GM19455 (cell line): ENCODE data around the gene IFT57.
A peak's percentile ranks its signal among the peaks of the same experiment; 100 is the strongest.
"Not testable (repeated sequence)": the region's sequence is repeated elsewhere in the genome, so short reads cannot be mapped to it uniquely, and the experiment has no call there.

Experiments
- ATAC-seq: cut with Tn5 transposase; IDR thresholded peaks from one replicate; pipeline ENCODE4 v1.9.1; 2021; ENCODE audit not compliant: unreplicated experiment

IFT57 gene

GRCh38 chr3:108221911-108222852 is at the start of gene IFT57:
TSS of gene IFT57 (minus strand) at chr3:108222424. CDS start at chr3:108222322, 102 bp downstream.
- peak; percentile 92 for ATAC-seq

- ATAC-seq: no peak
Measured at GRCh38 chr3:108271626-108272025, 49.4 kb upstream of the IFT57 start.

DNA sequence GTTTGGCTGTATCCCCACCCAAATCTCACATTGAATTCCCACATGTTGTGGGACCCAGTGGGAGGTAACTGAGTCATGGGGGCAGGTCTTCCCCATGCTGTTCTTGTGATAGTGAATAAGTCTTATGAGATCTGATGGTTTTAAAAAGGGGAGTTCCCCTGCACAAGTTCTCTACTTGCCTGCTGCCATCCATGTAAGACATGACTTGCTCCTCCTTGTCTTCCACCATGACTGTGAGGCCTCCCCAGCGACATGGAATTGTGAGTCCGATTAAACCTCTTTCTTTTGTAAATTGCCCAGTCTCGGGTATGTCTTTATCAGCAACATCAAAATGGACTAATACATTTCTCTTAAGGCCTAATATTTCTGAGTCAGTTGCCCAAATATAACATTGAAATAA is 46.0 kb upstream of the IFT57 start:
- ATAC-seq: not testable (repeated sequence)

GRCh38 chr3:108264534-108265298 is 42.5 kb upstream of the IFT57 start:
- ATAC-seq: peak; percentile 61

- ATAC-seq: no peak
Measured at GRCh38 chr3:108255131-108255530, 32.9 kb upstream of the IFT57 start.

DNA sequence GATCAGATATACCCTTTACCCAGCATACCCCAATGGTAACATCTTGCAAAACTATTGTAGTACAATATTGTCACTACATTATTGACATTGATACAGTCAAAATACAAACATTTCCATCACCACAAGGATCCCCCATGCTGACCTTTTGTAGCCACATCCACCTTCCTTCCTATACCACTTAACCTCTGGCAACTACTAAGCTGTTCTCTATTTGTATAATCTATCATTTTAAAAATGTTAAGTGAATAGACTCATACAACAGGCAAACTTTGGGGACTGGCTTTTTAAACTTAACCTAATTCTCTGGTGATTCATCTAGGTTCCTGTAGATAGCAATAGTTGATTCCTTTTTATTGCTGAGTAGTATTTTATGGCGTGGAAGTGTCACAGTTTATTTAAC is 29.6 kb upstream of the IFT57 start:
- no peak for ATAC-seq

DNA sequence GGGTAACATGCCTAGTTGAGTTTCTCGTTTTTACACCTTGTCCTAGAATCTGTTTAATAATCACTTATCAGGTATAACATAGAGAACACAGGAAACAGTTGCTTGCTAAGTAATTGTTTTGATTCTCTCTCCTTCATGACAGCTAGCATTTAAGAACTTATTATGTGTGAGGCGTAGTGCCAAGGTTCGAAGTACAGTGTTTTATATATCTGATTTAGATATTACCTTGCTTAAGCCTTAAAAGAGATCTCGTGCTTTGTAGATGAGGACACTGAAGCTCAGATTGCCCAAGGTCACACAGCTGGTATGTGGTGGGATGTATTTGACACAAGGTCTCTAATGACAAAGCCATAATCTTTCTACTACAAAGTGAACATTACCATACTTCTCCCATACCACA is 29.0 kb upstream of the IFT57 start:
- ATAC-seq: no peak

GRCh38 chr3:108250626-108251025 is 28.4 kb upstream of the IFT57 start:
- no peak for ATAC-seq

DNA sequence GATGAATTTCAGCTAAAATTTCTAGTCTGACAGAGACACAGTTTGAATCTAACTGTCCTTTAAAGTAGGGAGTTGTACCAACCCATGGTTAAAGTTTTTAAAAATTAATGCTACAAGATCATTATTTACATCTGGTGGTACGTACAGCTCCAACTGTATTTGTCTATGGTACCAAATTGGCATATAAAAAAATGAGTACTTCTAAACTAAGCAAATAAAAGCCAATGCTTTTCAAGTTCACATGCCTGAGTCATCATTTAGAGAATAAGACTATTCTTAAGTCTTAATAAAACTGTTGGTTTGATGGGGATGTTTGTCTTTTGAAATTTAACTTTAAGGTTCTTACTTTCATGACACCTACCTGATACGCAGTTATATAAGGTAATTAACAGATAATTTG is 21.0 kb upstream of the IFT57 start:
- no peak for ATAC-seq

- ATAC-seq: no peak
Measured at GRCh38 chr3:108242776-108243175, 20.6 kb upstream of the IFT57 start.

- ATAC-seq: no peak
Measured at GRCh38 chr3:108241721-108242120, 19.5 kb upstream of the IFT57 start.

DNA sequence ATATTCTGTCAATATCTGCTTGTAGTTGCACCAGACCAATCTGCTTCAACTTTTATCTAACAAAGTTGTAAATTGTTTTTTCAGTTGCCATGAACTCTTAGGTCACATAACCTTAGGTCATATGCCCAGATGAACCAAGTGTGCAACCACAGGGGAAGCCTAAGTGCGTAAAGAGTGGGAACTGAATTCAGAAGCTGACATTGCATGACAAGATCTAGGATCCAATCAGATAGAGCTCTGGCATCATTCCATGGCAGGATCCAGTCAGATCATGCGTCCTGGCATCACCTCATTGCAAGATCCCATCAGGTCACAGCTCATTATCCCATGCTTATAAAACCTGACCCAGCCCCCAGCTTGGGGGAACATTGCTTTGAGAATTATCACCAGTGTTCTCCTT is 18.9 kb upstream of the IFT57 start:
- ATAC-seq: no peak

- ATAC-seq: no peak
Measured at GRCh38 chr3:108239082-108239481, 16.9 kb upstream of the IFT57 start.

GRCh38 chr3:108235290-108235689 is 13.1 kb upstream of the IFT57 start:
- ATAC-seq: no peak

- no peak for ATAC-seq
Measured at GRCh38 chr3:108234387-108234957, 12.2 kb upstream of the IFT57 start.

- ATAC-seq: no peak
Measured at GRCh38 chr3:108228286-108228685, 6.1 kb upstream of the IFT57 start.

DNA sequence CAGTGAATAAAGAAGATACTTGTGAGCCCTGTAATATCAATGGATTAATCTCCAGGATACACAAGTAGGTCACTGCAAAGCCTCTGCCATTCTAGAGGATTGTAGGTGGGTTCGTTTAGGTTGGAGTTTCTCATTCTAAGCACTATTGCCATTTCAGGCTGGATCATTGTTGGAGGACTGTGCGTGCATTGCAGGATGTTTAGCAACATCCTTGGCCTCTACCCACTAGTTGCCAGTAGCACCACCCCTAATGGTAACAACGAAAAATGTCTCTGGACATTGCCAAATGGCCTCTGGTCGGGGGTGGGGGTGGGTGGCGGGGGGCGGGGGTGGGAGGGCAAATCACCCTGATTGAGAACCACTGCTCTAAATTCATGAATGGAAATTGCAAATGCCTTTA is 4.9 kb upstream of the IFT57 start:
- ATAC-seq: no peak

GRCh38 chr3:108225221-108225620 is 3.0 kb upstream of the IFT57 start:
- no peak for ATAC-seq

DNA sequence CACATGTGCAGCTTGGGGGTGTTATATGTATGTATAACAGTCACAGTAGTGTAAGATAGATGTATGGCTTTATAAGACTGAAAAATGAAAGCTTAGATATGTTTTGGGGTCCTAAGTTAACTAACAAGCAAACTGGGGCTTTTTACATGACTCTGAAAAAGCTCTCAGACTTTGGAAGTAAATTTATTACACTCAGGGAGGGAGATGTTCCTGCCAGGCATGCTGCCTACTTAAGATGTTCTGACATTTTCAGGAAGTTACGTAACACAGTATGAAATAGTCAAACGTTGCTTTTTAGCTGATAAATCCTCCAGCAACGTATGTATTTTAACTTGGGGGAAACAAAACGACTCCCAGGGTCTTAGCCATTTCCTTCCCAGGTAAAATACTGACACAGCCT is 1.7 kb upstream of the IFT57 start:
- no peak for ATAC-seq

DNA sequence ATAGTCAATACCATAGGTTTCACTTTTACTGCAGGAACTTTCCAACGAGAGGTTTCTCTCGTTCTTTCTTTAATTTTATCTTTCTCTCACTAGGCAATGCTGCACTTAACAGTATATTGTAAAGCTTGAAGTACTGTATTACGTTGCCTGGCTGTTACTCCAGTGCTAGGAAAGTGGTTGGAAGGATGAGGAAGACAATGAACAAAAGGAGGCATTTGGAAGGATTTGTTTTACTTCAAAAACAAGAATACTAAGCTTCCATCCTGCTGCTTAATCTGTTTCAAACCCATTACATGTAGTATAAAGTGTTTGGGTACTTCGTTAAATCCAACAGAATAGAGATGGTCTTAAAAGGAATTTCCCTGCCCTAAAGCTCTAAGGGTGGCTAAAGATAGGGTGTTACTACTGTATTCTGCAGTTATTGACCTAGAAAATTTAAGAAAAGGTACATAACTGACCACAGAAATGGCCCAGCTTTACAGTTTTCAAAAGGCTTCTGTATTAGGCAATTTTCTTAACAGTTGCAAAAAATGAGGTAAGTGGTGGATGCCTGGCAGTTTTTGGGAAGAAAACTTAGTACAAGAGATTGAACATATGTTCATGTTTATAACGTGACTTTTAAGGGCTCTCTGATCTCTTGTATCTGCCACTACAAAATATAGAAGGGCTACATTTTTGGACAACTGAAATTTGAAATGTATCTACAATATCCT is 785 bp upstream of the IFT57 start:
- ATAC-seq: no peak

- ATAC-seq: no peak
Measured at GRCh38 chr3:108221393-108221792, 831 bp downstream of the IFT57 start.
